IPS-11a (cell line): Measurements from ENCODE around the gene KDM3B.
A peak's percentile ranks its signal among the peaks of the same experiment; 100 is the strongest.
"Not testable (repeated sequence)": the region's sequence is repeated elsewhere in the genome, so short reads cannot be mapped to it uniquely, and the experiment has no call there.

ENCODE experiments used
- H3K4me3 ChIP-seq: one replicate; pipeline ENCODE4 v1.5.1; 2013; ENCODE audit warnings: low read depth, low read length, control low read depth

KDM3B gene

DNA sequence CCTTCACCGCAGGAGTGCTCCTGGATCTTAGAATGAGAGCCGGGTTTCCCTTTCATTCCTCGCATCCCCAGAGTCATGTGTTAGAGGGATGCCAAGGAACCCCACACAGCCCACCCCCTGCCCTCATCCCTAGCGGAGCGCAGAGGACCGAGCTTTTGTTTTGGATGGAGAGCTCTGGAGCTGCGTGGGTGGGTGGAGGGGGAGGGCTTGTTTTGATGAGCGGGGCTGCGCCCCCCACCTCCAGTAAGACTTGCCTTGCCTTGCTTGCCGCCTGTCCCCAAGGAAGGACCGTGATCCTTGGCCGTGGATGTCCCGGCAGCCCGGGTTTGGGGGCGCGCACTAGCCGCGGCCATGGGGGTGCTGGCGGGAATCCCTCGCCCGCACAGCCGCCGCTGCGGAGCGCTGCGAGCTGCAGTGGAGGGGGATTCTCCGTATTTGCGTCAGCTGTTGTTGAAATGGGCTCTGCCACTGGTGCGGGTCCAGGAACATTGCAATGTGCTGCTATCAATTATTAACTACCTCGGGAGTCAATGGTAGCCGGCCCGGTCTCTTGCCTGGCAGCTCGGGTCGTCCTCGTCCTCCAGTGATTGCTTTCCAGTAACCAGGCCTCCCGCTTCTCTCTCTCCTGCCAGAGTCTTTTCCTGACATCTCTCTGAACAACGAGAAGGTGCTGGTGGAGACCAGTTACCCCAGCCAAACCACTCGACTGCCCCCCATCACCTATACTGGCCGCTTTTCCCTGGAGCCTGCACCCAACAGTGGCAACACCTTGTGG is 113.8 kb downstream of the KDM3B start:
- H3K4me3 ChIP-seq = peak overlapping the region; percentile 85

DNA sequence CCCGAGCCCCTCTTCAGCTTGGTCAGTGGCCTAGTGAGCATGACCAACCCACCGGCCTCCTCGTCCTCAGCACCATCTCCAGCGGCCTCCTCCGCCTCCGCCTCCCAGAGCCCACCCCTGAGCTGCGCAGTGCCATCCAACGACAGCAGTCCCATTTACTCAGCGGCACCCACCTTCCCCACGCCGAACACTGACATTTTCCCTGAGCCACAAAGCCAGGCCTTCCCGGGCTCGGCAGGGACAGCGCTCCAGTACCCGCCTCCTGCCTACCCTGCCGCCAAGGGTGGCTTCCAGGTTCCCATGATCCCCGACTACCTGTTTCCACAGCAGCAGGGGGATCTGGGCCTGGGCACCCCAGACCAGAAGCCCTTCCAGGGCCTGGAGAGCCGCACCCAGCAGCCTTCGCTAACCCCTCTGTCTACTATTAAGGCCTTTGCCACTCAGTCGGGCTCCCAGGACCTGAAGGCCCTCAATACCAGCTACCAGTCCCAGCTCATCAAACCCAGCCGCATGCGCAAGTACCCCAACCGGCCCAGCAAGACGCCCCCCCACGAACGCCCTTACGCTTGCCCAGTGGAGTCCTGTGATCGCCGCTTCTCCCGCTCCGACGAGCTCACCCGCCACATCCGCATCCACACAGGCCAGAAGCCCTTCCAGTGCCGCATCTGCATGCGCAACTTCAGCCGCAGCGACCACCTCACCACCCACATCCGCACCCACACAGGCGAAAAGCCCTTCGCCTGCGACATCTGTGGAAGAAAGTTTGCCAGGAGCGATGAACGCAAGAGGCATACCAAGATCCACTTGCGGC is 114.6 kb downstream of the KDM3B start:
- H3K4me3 ChIP-seq = peak overlapping the region; percentile 85

DNA sequence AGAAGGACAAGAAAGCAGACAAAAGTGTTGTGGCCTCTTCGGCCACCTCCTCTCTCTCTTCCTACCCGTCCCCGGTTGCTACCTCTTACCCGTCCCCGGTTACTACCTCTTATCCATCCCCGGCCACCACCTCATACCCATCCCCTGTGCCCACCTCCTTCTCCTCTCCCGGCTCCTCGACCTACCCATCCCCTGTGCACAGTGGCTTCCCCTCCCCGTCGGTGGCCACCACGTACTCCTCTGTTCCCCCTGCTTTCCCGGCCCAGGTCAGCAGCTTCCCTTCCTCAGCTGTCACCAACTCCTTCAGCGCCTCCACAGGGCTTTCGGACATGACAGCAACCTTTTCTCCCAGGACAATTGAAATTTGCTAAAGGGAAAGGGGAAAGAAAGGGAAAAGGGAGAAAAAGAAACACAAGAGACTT is 115.2 kb downstream of the KDM3B start:
- H3K4me3 ChIP-seq = peak overlapping the region; percentile 27

DNA sequence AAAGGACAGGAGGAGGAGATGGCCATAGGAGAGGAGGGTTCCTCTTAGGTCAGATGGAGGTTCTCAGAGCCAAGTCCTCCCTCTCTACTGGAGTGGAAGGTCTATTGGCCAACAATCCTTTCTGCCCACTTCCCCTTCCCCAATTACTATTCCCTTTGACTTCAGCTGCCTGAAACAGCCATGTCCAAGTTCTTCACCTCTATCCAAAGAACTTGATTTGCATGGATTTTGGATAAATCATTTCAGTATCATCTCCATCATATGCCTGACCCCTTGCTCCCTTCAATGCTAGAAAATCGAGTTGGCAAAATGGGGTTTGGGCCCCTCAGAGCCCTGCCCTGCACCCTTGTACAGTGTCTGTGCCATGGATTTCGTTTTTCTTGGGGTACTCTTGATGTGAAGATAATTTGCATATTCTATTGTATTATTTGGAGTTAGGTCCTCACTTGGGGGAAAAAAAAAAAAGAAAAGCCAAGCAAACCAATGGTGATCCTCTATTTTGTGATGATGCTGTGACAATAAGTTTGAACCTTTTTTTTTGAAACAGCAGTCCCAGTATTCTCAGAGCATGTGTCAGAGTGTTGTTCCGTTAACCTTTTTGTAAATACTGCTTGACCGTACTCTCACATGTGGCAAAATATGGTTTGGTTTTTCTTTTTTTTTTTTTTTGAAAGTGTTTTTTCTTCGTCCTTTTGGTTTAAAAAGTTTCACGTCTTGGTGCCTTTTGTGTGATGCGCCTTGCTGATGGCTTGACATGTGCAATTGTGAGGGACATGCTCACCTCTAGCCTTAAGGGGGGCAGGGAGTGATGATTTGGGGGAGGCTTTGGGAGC is 115.9 kb downstream of the KDM3B start:
- H3K4me3 ChIP-seq = peak overlapping the region; percentile 27

DNA sequence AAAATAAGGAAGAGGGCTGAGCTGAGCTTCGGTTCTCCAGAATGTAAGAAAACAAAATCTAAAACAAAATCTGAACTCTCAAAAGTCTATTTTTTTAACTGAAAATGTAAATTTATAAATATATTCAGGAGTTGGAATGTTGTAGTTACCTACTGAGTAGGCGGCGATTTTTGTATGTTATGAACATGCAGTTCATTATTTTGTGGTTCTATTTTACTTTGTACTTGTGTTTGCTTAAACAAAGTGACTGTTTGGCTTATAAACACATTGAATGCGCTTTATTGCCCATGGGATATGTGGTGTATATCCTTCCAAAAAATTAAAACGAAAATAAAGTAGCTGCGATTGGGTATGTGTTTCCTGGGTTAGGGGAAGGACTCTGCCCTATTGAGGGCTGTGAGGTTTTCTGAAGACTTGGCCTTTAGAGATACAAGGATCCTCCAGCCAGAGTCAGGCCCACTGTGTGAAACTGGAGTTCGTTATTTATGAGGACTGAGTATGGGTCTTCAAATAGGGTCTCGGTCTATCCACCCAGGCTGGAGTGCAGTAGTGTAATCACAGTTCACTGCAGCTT is 116.6 kb downstream of the KDM3B start:
- H3K4me3 ChIP-seq = no peak overlapping the region

DNA sequence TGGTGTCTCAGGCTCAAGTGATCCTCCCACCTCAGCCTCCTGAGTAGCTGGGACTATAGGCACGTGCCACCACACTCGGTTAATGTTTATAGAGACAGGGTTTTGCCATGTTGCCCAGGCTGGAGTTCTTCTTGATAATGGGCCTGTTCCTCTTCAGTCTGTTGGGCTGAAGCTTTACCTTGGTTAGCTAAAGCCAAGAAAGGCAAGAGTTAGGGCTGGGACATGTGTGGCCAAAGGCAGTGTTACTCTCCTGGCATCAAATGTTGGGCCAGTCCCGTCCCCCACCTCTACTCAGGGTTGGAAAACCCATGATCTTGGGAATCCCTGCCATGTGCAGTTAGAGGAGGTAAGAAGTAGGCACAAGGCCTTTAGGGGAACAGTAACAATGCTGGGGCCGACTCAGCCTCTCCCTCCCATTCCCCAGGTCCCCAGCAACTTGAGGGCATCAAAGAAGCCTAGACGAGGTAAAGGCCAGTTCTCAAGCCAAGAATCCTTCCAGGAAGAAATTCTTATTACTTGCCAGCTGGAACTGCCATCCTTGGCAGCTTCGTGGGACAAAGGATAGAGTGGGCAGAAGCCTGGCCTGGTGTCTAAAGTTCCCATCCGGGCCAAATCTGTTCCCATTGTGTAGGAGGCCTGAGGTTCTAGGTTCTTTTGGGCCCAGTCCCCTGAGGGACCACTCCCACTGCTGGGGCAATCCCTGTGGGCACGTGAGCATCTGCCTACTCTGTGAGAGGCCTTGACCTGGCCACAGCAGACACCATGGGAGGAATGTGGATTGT is 117.2 kb downstream of the KDM3B start:
- H3K4me3 ChIP-seq = no peak overlapping the region

DNA sequence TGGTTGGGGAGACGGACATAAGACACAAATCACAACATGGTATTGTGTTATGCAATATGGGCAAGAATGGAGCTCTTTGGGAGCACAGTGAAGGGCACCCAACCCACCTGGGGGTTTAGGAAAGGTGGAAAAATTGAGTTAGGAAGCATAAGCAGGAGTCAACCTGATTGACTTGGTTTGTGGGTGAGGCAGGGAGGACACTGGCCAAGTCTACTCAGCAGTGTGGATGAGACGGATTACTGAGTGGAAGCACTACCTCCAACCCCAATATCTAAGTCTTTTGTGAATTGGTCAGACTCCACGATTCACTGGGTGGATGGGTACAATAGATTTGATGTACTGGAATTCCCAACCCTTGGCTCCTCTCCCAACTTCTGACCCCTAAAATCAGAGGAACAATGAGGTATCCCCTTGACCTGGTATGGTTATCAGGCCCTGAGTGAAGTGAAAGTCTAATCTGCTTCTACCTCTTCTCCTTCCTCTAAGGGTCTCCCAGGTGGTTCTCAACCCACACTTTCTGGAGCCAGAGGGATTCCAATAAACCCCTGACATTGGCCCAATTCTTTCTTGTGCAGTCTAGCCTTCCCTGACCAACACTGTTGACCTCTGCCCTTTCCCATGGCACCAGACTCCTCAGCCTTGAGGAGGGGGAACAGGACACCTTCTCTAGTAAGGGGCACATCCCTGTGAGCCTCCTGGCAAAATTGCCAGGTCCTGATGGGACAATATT is 118.0 kb downstream of the KDM3B start:
- no peak overlapping the region for H3K4me3 ChIP-seq

DNA sequence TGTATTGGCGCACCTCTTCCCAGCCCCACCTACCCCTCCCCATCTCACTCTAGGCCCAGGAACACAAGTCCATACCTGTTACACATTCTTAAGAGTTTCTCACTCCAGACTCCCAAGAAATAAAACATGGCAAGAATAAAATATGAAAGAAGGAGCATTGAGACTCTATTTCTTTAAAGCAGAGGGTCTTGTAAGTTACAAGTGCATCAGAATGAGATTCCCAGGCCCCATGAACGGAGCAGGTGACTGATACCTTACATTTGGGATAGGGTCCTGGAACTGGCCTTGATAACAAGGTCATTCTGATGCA is 118.5 kb downstream of the KDM3B start:
- H3K4me3 ChIP-seq = no peak overlapping the region

DNA sequence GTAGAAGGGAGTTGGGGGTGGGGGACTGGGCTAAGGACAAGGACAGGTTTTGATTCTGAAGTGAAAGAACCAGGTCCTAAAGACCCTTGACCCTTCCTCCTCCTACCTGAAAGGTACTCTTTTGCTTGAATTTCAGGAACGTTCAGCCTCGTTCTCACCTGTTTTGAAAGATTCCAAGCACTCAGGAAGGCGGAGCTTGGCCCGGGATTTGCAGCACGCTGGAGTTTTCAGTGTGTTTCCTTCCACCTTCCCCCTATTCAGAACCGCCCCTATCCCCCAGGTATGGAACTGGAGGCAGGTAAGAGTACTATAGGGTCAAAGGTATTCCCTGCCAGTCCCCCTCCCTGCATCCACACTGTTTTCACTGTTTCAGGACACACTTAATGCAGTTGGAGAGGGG is 119.9 kb downstream of the KDM3B start:
- H3K4me3 ChIP-seq = no peak overlapping the region

DNA sequence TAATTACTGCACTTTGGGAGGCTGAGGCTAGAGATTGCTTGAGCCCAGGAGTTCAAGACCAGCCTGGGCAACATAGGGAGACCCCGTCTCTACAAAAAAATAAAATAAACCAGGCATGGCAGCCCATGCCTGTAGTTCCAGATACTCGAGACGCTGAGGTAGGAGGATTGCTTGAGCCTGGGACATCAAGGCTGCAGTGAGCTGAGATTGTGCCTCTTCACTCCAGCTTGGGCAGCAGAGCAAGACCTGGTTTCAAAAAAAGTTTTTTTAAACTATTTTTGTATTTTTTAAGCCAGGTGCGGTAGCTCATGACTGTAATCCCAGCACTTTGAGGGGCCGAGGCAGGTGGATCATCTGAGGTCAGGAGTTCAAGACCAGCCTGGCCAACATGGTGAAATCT is 120.7 kb downstream of the KDM3B start:
- not testable (repeated sequence) for H3K4me3 ChIP-seq

DNA sequence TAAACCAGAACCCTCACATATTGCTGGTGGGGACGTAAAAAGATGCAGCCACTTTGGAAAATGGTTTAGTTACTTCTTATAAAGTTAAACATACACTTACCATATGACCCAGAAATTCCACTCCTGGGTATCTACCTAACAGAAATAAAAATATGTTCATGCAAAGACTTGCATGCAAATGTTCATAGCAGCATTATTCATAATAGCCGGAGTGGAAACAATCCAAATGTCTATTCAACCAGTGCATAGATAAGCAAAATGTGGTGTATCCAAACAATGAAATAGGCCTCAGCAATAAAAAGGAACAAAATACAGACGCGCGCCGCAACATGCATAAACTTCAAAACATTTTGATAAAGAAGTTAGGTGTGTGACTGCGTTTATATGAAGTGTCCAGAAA is 124.4 kb downstream of the KDM3B start:
- H3K4me3 ChIP-seq = no peak overlapping the region

DNA sequence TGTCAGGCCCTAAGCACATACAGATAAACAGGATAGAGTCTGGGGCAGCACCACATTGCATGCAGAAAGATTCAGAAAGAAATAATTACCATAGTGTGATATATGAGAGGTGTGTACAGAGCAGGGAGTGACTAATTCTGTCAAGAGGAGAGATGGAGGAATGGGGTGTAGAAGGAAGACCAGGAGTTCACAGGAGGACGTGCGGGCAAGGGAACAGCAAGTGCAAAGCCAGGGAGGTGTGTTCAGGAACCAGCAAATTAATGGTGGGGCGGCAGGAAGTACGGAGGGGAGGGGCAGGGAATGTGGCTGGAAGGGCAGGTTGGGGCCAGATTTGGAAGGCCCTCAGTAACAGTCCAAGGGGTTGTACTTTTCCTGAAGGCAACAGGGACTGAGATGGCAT is 130.2 kb downstream of the KDM3B start:
- H3K4me3 ChIP-seq = no peak overlapping the region
